Ishikawa (cell line): Measurements from ENCODE around the gene SYNDIG1.

Experiments
- CREB1 ChIP-seq: IDR thresholded peaks from 2 replicates; pipeline ENCODE4 v1.6.1; 2012; ENCODE audit warnings: low read depth
- MAX ChIP-seq: IDR thresholded peaks from 2 replicates; pipeline ENCODE4 v1.6.1; 2012
- USF1 ChIP-seq: IDR thresholded peaks from 2 replicates; pipeline ENCODE4 v1.6.1; 2012

GRCh38 chr20:24495266-24495665, 25.8 kb downstream of the SYNDIG1 start:
- TF ChIP-seq MAX: no peak
- no peak for TF ChIP-seq USF1
- TF ChIP-seq CREB1: no peak
